Kidney glomerular epithelial cell (primary cell): ENCODE data around the gene DAND5.

Experiments used
- DNase-seq: peaks from one replicate; lab custom pipeline; 2025; lab: John Stamatoyannopoulos, UW

Gene DAND5

GRCh38 chr19:13022859-13023636 is 53.7 kb downstream of the DAND5 start:
- peak; percentile 14 for DNase-seq

GRCh38 chr19:13023656-13024055 is 54.3 kb downstream of the DAND5 start:
- no peak for DNase-seq
